Stomach (tissue), 4 donors: ENCODE results near the gene GLDN.

ENCODE experiments used
- EP300 ChIP-seq: sonication (generic); formaldehyde crosslinking; IDR thresholded peaks from one replicate; pipeline ENCODE4 v1.6.1; 2017; ENCODE audit warnings: antibody characterized with exemption
- POLR2A ChIP-seq, 4 donors: fragments of 450-650 bp; IDR thresholded peaks; one replicate each; pipeline ENCODE4 v1.6.1; 2016; ENCODE audit warnings: antibody characterized with exemption in 4 of 4, control low read depth in 2 of 4, mild to moderate bottlenecking in 1 of 4, moderate library complexity in 1 of 4
- TF ChIP-seq, protein P1 (sequence below), 7 experiments: fragments of 450-650 bp in 4 of 7; fragments of 200-600 bp in 3 of 7; sonication (generic) in 3 of 7; IDR thresholded peaks; one replicate each; pipeline ENCODE4 v1.5.1; 2016 to 2019; ENCODE audit warnings: antibody characterized with exemption in 7 of 7, control low read depth in 2 of 7, mild to moderate bottlenecking in 1 of 7

- TF ChIP-seq POLR2A (IDR thresholded peaks at IDR 0.05) (no peak), EP300 (no peak)
- TF ChIP-seq, protein P1, sequence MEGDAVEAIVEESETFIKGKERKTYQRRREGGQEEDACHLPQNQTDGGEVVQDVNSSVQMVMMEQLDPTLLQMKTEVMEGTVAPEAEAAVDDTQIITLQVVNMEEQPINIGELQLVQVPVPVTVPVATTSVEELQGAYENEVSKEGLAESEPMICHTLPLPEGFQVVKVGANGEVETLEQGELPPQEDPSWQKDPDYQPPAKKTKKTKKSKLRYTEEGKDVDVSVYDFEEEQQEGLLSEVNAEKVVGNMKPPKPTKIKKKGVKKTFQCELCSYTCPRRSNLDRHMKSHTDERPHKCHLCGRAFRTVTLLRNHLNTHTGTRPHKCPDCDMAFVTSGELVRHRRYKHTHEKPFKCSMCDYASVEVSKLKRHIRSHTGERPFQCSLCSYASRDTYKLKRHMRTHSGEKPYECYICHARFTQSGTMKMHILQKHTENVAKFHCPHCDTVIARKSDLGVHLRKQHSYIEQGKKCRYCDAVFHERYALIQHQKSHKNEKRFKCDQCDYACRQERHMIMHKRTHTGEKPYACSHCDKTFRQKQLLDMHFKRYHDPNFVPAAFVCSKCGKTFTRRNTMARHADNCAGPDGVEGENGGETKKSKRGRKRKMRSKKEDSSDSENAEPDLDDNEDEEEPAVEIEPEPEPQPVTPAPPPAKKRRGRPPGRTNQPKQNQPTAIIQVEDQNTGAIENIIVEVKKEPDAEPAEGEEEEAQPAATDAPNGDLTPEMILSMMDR (IDR thresholded peaks at IDR 0.05) = no peak
Measured at GRCh38 chr15:51390966-51391422, 49.5 kb downstream of the GLDN start.
